ENCODE measurements around the gene SF3A2. TPM values are rescaled to one million over a fixed set of nuclear protein-coding genes. Genes with fewer than 3 reads are reported as not detected.

Gene SF3A2
- total and polyA plus RNA-seq, 2 donors (not counting 1 experiment from before 2014, with no cell fraction given) = 98.2 to 140 TPM

- Histone ChIP-seq H3K27me3 (replicated peaks in 1 of 4; ENCODE audit: control extremely low read depth in 1 of 4, control insufficient read depth in 3 of 4, insufficient read depth in 4 of 4, low read length in 3 of 4) (no peaks in the 10 kb centered on the region), H3K36me3 (replicated peaks in 1 of 2; ENCODE audit: control extremely low read depth in 1 of 2, control insufficient read depth in 1 of 2, extremely low read depth in 1 of 2, insufficient read depth in 2 of 2, low read length in 1 of 2) (peaks cover 0 to 80% of the 10 kb centered on the region in 2 experiments), H3K9ac (ENCODE audit: low read length) (no peak overlapping the region), H3K4me1 (ENCODE audit: control insufficient read depth in 2 of 2, insufficient read depth in 2 of 2, low read length in 2 of 2) (no peaks in the 10 kb centered on the region), H3K4me2 (replicated peaks; ENCODE audit: low read depth, low read length, poor library complexity, severe bottlenecking) (no peak overlapping the region), H3K79me2 (ENCODE audit: control insufficient read depth, insufficient read depth, low read length) (peaks cover 35% of the 10 kb centered on the region), H4K20me1 (ENCODE audit: control insufficient read depth, insufficient read depth, low read length, poor library complexity, severe bottlenecking) (peaks cover 20% of the 10 kb centered on the region), H2AFZ (ENCODE audit: insufficient read depth, low read depth, low read length, poor library complexity, severe bottlenecking) (no peak overlapping the region), H3K4me3 (ENCODE audit: control extremely low read depth in 1 of 5, extremely low read depth in 1 of 5, insufficient read depth in 1 of 5, low read depth in 2 of 5, low read length in 4 of 5) (no peak overlapping the region), H3K27ac (ENCODE audit: low read length in 2 of 2) (no peak overlapping the region), H3K9me3 (ENCODE audit: control extremely low read depth in 1 of 3, control insufficient read depth in 2 of 3, insufficient read depth in 1 of 3, low read length in 2 of 3) (no peaks in the 10 kb centered on the region)
- POLR2A ChIA-PET = no interaction called here
- TF ChIP-seq CTCF (IDR thresholded peaks at IDR 0.05) (no peak), EZH2 (IDR thresholded peaks at IDR 0.05; ENCODE audit: borderline replicate concordance, insufficient read depth, low read depth, low read length, poor library complexity, severe bottlenecking) (no peak)
- intact Hi-C loops (cut with micrococcal nuclease) = no loop called here
- no peaks in the 10 kb centered on the region for H3K27me3 Mint-ChIP-seq
- no peak overlapping the region for H3K27ac Mint-ChIP-seq
- DNase-seq (no peak), ATAC-seq (ENCODE audit: low read depth) (no peak)
- CTCF ChIA-PET = interaction anchor here (1.1 kb wide), 1 partner anchor 178 kb away, joined by 3 read pairs; no protein-coding TSS in a partner anchor
- over 99% methylated on average over 14 of the region's 17 CpGs for WGBS (ENCODE audit: insufficient coverage)
- H3K4me3 Mint-ChIP-seq = no peak overlapping the region
- peaks cover 5% of the 10 kb centered on the region for H3K4me1 Mint-ChIP-seq
- no peaks in the 10 kb centered on the region for H3K9me3 Mint-ChIP-seq (ENCODE audit: insufficient read depth)
Measured at GRCh38 chr19:2214251-2214650, 22.4 kb upstream of the SF3A2 start.

- ChIA-PET POLR2A (interaction anchor here (0.8 kb wide), 1 partner anchor 29 kb away, joined by 3 read pairs; no protein-coding TSS in a partner anchor), CTCF (interaction anchor here (2.4 kb wide), 1 partner anchor 57 kb away, joined by 7 read pairs; no protein-coding TSS in a partner anchor)
- Histone ChIP-seq H3K79me2 (ENCODE audit: control insufficient read depth, insufficient read depth, low read length) (peaks cover 30% of the 10 kb centered on the region), H3K36me3 (replicated peaks in 1 of 2; ENCODE audit: control extremely low read depth in 1 of 2, control insufficient read depth in 1 of 2, extremely low read depth in 1 of 2, insufficient read depth in 2 of 2, low read length in 1 of 2) (peaks cover 0 to 81% of the 10 kb centered on the region in 2 experiments), H2AFZ (ENCODE audit: insufficient read depth, low read depth, low read length, poor library complexity, severe bottlenecking) (no peak overlapping the region), H4K20me1 (ENCODE audit: control insufficient read depth, insufficient read depth, low read length, poor library complexity, severe bottlenecking) (peaks cover 24% of the 10 kb centered on the region), H3K27me3 (replicated peaks in 1 of 4; ENCODE audit: control extremely low read depth in 1 of 4, control insufficient read depth in 3 of 4, insufficient read depth in 4 of 4, low read length in 3 of 4) (no peaks in the 10 kb centered on the region), H3K27ac (ENCODE audit: low read length in 2 of 2) (no peak overlapping the region), H3K4me1 (ENCODE audit: control insufficient read depth in 2 of 2, insufficient read depth in 2 of 2, low read length in 2 of 2) (no peaks in the 10 kb centered on the region), H3K4me3 (ENCODE audit: control extremely low read depth in 1 of 5, extremely low read depth in 1 of 5, insufficient read depth in 1 of 5, low read depth in 2 of 5, low read length in 4 of 5) (no peak overlapping the region), H3K4me2 (replicated peaks; ENCODE audit: low read depth, low read length, poor library complexity, severe bottlenecking) (no peak overlapping the region), H3K9me3 (ENCODE audit: control extremely low read depth in 1 of 3, control insufficient read depth in 2 of 3, insufficient read depth in 1 of 3, low read length in 2 of 3) (no peaks in the 10 kb centered on the region), H3K9ac (ENCODE audit: low read length) (no peak overlapping the region)
- Mint-ChIP-seq H3K4me3 (no peak overlapping the region), H3K9me3 (ENCODE audit: insufficient read depth) (no peaks in the 10 kb centered on the region), H3K4me1 (peaks cover 5% of the 10 kb centered on the region), H3K27me3 (no peaks in the 10 kb centered on the region), H3K27ac (no peak overlapping the region)
- WGBS (ENCODE audit: insufficient coverage) = 86% methylated on average over 31 of the region's 31 CpGs
- ATAC-seq (ENCODE audit: low read depth) (no peak), DNase-seq (no peak)
- no peak for TF ChIP-seq EZH2 (IDR thresholded peaks at IDR 0.05; ENCODE audit: borderline replicate concordance, insufficient read depth, low read depth, low read length, poor library complexity, severe bottlenecking)
- TF ChIP-seq CTCF (IDR thresholded peaks at IDR 0.05) = no peak
- intact Hi-C loops (cut with micrococcal nuclease) = no loop called here
Measured at GRCh38 chr19:2215281-2215751, 21.3 kb upstream of the SF3A2 start.
